Psoas muscle (tissue), 8 donors: ENCODE results near the gene CFLAR. TPM values are rescaled to one million over a fixed set of nuclear protein-coding genes. Genes with fewer than 3 reads are reported as not detected.

ENCODE experiments used
- ATAC-seq, 4 donors: fragments of 200-7000 bp; cut with Tn5 transposase; one replicate each; pipeline ENCODE4 v1.9.1; 2020; ENCODE audit warnings: moderate library complexity in 3 of 4, mild to moderate bottlenecking in 2 of 4
- DNase-seq, 2 donors: peaks; one replicate each; pipeline ENCODE4 v3.0.0-alpha.2; 2020
- H3K27ac ChIP-seq: fragments of 200-600 bp; one replicate; pipeline ENCODE4 v1.8.0; 2022
- H3K27me3 ChIP-seq, 3 donors: fragments of 200-600 bp in 1 of 3; one replicate each; pipeline versions ENCODE4 v1.6.1 to v1.8.0; 2013 to 2022; ENCODE audit warnings: low read length in 2 of 3, mild to moderate bottlenecking in 2 of 3, moderate library complexity in 1 of 3; ENCODE audit not compliant: insufficient read depth in 3 of 3
- H3K36me3 ChIP-seq, 2 donors: fragments of 200-600 bp in 1 of 2; one replicate each; pipeline versions ENCODE4 v1.6.1 to v1.8.0; 2013 to 2022; ENCODE audit warnings: low read depth in 1 of 2, mild to moderate bottlenecking in 1 of 2, moderate library complexity in 1 of 2; ENCODE audit not compliant: insufficient read depth in 1 of 2
- H3K4me1 ChIP-seq: fragments of 200-600 bp; one replicate; pipeline ENCODE4 v1.8.0; 2022
- H3K4me3 ChIP-seq: fragments of 200-600 bp; one replicate; pipeline ENCODE4 v1.8.0; 2022; ENCODE audit warnings: mild to moderate bottlenecking
- H3K9me3 ChIP-seq: fragments of 200-600 bp; one replicate; pipeline ENCODE4 v1.8.0; 2022
- WGBS, 3 donors: extraction: QIAGEN DNeasy Blood & Tissue Kit; methylation state at CpG; one replicate each; pipeline versions ENCODE4 v1.1.6 to v1.1.7; 2013; 5-methylcytosine and 5-hydroxymethylcytosine counted together
- intact Hi-C, 2 donors: fragments of 100-400 bp; cut with DNase I; formaldehyde crosslinking; loops; one replicate each; pipeline versions ENCODE4 v1.11.0 to v1.14.2; 2022
- polyA plus RNA-seq, 3 donors: library from polyadenylated mRNA; stranded (reverse); fragments of 200-250 nt; gene quantifications; one replicate each; pipeline ENCODE4 v1.2.3, GENCODE V29; 2013
- total RNA-seq, 4 donors: library from RNA; stranded (reverse); fragmentation: NEBNext Ultra II Directional in 2 of 4; extraction: Animal tissue kit (Norgen Biotek cat#: 25700) in 2 of 4; gene quantifications; one replicate each; pipeline versions ENCODE4 v1.2.1 to v1.2.4, GENCODE V29; 2021 to 2023
- TF ChIP-seq, protein P1 (sequence below): fragments of 200-600 bp; IDR thresholded peaks from one replicate; pipeline ENCODE4 v1.8.0; 2022; ENCODE audit warnings: antibody characterized with exemption
- donor health status: healthy with polysubstance abuse.
- donor health status: DM: no; HTN: no; CAD: no; lungs with moderate emphysema.
- donor health status: Bipolar disorder and iron deficiency.
- donor health status: healthy.
- donor health status: DM: yes; HTN: yes; CAD: no.
- donor health status: DM: no; HTN: no; CAD: no.
- donor health status: DM: no; HTN: no; CAD: no.
- donor health status: DM: yes; HTN: yes; CAD: no.

The CFLAR gene
- total and polyA plus RNA-seq, 7 donors = 84.7 to 358 (median 340) TPM

DNA sequence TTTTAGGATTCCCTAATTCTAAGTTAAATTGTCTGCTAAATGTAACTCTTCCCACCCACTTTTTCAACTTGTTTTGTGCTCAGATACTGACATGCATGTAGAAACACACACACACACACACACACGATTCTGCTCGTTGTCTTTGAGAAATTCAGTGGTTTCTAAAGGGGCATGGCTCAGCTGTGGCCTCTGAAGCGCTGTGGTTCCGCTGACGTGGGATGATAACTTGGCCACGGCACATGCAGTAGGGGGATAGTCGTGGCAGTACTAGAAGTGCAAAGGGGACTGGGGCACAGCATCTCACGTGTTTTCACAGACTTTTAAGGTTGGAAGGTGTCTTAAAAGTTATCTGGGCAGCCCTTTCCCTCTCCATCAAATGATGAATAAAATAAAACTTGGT is 85.4 kb downstream of the CFLAR start:
- Histone ChIP-seq H3K4me1 (no peaks in the 10 kb centered on the region), H3K9me3 (no peaks in the 10 kb centered on the region), H3K4me3 (no peak overlapping the region), H3K27ac (no peak overlapping the region), H3K27me3 (no peaks in the 10 kb centered on the region), H3K36me3 (no peaks in the 10 kb centered on the region)
- no peak for DNase-seq
- intact Hi-C loops = no loop called here
- ATAC-seq = no peak
- WGBS, 3 donors = 76 to 83% (median 82%) methylated on average over 8 of the region's 8 CpGs
- TF ChIP-seq, protein P1, sequence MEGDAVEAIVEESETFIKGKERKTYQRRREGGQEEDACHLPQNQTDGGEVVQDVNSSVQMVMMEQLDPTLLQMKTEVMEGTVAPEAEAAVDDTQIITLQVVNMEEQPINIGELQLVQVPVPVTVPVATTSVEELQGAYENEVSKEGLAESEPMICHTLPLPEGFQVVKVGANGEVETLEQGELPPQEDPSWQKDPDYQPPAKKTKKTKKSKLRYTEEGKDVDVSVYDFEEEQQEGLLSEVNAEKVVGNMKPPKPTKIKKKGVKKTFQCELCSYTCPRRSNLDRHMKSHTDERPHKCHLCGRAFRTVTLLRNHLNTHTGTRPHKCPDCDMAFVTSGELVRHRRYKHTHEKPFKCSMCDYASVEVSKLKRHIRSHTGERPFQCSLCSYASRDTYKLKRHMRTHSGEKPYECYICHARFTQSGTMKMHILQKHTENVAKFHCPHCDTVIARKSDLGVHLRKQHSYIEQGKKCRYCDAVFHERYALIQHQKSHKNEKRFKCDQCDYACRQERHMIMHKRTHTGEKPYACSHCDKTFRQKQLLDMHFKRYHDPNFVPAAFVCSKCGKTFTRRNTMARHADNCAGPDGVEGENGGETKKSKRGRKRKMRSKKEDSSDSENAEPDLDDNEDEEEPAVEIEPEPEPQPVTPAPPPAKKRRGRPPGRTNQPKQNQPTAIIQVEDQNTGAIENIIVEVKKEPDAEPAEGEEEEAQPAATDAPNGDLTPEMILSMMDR = no peak

DNA sequence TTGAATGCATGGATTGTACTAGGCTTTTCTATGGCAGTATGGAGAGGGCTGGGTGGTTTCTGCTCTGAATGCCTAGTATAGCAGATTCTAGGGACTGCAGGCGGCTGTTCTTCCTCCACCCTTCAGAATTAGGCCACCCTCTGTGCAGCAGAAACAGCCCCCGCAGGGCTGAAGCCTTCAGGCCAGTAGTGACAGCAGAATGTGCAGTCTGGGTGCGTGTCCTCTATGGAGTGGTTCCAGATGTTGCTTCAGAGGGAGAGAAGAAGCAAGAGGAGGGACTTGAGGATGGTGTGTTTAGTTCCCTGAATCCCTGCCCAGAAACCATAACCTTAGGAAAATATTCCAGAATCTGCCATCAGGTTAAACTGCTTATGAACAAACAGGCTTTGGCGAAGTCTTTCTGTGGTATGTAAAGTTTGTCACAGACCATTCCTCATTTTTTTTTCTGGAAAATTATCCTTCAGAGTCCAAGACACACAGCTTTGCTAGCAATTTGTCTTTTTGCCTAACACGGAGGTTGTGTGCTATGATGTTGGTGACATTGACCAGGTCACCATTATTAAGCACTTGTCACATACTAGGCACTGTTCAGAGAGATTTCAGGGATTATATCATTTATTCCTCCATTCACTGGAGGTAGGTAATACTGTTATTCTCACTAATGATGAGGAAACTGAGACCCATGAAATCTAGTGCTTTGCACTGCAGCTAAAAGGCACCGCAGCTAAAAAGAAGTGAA is 88.1 kb downstream of the CFLAR start:
- Histone ChIP-seq H3K27ac (no peak overlapping the region), H3K9me3 (no peaks in the 10 kb centered on the region), H3K27me3 (no peaks in the 10 kb centered on the region), H3K36me3 (no peaks in the 10 kb centered on the region), H3K4me3 (no peak overlapping the region), H3K4me1 (no peaks in the 10 kb centered on the region)
- intact Hi-C loops = no loop called here
- DNase-seq = no peak
- WGBS, 3 donors = 53 to 69% (median 56%) methylated on average over 6 of the region's 6 CpGs
- ATAC-seq = no peak
- TF ChIP-seq, protein P1 = no peak

DNA sequence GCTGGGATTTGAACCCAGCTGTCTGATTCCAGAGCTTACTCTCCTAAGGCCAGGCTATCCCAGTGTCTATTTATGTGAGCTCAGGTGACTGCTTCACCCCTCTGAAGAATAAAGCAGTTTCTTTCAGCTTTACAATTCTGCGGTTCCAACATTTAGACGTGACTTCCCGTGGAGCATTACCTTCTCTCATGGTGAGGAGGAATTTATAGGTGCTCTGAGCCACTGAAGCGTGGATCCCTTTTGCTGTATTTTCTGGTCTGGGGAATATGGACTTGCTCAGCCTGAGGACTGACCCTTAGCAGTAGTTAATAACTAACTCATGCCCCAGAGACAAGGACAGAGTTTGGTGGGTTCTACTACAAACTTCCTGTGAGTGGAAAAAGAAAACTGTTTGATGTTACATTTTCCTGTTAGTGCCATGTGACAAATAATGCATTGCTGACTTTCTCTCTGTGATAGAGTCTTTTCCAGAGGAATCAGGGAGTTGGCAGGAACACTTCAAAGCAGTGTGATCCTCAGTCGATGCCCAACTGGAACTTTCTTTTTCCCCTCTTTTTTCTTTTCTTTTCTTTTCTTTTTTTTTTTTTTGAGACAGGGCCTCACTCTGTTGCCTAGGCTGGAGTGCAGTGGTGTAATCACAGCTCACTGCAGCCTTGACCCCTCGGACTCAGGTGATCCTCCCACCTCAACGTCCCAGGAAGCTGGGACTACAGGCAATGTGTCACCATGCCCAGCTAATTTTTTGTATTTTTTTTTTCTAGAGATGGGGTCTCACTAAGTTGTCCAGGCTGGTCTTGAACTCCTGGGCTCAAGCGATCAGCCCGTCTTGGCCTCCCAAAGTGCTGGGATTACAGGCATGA is 88.9 kb downstream of the CFLAR start:
- DNase-seq = no peak
- peaks cover 0 to 6% of the 10 kb centered on the region in 2 donors for H3K36me3 ChIP-seq
- intact Hi-C loops = no loop called here
- TF ChIP-seq, protein P1 = no peak
- H3K4me3 ChIP-seq = no peak overlapping the region
- no peaks in the 10 kb centered on the region for H3K27me3 ChIP-seq
- WGBS, 3 donors = 79 to 80% (median 80%) methylated on average over 9 of the region's 9 CpGs
- H3K4me1 ChIP-seq = no peaks in the 10 kb centered on the region
- no peaks in the 10 kb centered on the region for H3K9me3 ChIP-seq
- H3K27ac ChIP-seq = no peak overlapping the region
- no peak for ATAC-seq

DNA sequence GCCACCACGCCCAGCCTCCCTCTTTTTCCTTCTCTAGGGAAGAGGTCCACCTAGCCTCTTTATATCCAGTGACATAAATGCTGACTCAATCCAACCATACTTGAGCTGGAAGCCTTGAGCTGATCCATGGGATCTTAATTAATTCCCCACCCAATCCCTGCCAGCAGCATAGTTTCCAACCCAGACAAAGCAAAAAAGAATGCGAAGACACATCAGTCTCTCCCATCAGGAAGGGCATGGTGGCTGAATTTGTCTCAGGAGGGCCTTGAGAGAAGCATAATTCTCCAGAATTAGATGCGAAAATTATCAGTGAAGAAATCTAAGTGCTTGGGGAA is 89.5 kb downstream of the CFLAR start:
- TF ChIP-seq, protein P1 = no peak
- Histone ChIP-seq H3K27me3 (no peaks in the 10 kb centered on the region), H3K27ac (no peak overlapping the region), H3K4me1 (no peaks in the 10 kb centered on the region), H3K4me3 (no peak overlapping the region), H3K9me3 (no peaks in the 10 kb centered on the region), H3K36me3 (peaks cover 0 to 6% of the 10 kb centered on the region in 2 donors)
- 84 to 87% (median 87%) methylated on average over 3 of the region's 3 CpGs for WGBS, 3 donors
- no peak for ATAC-seq
- no peak for DNase-seq
- intact Hi-C loops = no loop called here
